NCI-H1417 (cell line): ENCODE measurements around the gene WFDC6.

Experiments used
- DNase-seq, 3 experiments: peaks; one replicate each; lab custom pipeline; 2025; lab: John Stamatoyannopoulos, UW

WFDC6 gene

DNA sequence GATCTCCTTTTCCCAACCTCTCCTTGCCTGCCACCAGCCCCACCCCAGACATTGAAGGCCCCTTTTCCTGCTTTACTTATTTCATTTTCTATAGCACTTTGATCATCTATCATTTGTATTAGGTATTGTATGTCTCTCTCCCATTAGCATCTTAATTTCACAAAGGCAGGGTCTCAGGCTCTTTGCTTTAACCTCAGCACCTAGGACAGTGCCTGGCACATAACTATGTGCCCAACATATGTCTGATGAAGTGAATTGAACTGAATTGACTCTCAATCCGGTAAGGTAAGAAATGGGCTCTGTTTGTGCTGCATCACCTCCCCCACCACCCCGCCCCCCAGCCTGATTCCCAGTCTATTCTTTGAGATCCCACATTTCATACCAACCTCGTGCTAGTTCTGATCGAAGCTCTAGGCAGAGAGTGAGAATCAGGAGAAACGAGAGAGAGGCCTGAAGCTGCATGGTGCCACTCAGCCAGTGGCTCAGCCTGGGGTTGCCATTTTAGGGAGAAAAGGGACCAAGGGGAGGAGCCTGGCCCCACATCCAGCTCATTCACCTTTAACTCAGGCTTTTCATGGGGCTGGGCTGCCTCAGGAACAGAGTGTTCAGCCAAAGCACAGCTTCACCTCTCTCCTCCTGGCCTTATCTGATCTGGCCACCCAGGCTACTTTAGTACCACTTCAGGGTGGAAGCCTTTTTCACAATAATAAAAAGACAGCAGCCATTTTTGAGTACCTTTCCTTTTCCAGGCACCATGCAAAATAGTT, 24.0 kb downstream of the WFDC6 start, which contains the start of gene SPINT3:
Gene SPINT3, minus strand, starts transcription at position 476 of the 767 bp plus-strand sequence. Its CDS starts 14 bp downstream, at position 462.
- no peak for DNase-seq

DNA sequence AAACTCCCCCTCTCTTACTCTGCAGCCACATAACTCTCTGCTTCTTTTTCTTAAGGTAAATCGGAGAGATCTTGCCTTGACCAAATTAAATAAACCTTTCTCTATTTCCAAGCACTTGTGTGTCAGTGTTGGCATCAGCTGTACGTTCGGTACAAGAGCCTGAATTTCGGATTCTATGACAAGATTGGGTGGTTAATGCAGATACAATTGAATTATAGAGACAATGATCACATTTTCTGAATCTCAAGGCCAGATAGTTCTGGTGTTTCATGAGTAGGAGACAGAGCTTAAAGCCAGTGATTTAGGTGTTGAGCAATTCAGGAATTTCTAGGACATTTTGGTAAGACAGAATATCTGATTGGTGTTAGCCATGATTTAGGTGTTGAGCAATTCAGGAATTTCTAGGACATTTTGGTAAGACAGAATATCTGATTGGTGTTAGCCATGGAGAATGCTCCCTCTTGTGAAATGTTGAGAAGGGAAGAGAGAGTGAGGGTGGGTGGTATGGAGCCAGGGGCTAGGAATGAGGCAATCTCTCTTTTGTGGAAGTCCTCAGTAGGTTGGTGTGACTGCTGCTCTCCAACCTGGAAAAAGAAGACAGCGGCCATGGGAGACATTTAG, 28.9 kb downstream of the WFDC6 start:
- no peak for DNase-seq

DNA sequence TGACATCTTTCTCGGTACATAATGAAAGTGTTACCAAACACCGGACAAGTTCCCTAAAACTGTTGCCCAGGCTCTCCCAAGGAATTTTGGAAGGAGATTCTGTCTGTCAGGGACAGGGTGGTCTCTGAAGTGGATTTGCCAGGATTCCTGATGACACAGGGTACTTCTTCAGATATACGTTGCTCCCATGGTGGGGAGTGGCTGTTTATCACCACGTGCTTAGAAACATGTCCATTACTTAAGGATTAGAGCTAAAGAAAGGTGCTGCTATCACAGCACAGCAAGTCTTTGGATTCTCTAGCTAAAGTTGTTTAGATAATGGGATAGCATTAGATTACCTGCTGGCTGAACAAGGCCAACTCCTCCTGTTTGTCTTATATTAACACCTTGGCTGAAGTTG, 30.2 kb downstream of the WFDC6 start:
- no peak for DNase-seq

DNA sequence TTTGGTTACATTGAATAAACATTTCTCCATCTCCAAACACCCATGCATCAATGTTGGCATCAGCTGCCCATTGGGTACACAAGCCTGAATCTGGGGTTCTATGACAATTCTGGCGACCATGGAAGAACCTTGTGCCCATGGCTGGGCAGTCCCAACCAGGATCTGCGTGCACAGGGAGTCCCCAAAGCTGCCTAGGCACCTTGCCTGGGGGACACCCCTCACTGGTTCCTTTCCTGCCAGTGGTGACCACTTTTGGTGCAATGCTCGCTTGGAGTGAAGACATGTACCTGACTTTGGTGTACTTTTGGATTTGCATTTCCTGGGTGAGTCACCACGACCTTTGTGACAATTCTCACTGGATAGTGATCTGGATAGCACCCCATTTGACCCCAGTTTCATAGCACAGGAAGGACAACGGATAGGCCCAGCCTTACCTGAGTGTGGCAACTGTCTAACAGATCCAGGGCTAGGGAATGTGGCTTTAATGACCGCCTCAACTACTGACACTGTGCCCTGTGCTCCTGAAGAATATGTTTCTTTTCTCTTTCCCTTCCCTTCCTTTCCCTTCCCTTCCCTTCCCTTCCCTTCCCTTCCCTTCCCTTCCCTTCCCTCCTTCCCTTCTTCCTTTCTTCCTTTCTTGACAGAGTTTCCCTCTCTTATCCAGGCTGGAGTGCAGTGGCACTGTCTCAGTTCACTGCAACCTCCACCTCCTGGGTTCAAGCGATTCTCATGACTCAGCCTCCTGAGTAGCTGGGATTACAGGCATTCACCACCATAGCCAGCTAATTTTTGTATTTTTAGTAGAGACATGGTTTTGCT, 31.0 kb downstream of the WFDC6 start:
- no peak for DNase-seq

DNA sequence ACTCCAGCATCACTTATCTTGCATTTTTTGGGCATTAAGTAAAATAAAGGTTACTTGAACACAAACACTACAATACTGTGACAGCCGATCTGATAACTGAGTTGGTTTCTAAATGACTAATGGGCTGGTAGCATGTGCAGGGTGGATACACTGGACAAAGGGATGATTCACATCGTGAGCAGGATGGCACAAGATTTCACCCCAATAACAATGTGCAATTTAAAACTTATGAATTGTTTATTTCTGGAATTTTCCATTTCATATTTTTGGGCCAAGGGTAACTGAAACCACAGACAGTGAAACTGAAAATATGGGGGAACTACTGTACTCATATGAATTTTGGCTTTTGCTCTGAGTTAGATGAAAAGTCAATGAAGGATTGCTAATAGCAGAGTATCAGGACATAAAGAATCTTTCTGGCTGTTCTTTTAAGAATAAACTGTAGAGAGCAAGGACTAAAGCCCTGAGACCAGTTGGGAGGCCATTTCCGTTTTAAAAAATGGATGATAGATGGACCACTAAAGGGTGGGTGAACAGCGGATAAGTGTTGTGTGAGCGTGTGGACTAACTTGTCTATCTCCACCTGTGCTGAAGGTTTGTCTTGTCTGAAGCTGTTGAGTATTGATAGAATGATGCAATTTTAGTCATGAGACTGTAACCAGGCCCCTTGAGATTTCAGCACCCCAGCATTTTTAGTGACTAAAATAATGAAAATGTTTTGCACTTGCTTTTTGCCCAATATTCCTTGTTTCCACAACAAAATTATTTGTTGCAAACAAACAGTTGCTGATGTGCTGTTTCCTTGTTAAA, 32.1 kb downstream of the WFDC6 start:
- no peak for DNase-seq

DNA sequence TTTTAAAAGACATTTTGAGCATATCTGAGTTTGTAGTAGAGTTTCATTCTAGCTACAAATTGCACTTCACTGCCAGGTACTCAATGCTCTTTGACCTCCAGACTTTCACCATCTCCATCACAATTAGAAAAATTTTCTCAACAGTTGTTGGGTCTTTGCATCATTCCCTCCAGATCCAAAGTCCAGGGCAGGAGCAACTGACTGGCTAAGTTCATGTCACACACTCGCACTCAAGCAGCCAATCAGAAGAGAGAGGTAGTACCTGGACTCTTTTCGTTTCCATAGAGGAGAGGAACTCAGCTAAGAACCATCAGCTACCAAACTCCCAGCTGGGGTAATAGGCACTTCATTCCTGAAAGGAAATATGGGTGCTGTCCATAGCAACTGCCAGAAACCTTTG, 32.9 kb downstream of the WFDC6 start:
- no peak for DNase-seq

DNA sequence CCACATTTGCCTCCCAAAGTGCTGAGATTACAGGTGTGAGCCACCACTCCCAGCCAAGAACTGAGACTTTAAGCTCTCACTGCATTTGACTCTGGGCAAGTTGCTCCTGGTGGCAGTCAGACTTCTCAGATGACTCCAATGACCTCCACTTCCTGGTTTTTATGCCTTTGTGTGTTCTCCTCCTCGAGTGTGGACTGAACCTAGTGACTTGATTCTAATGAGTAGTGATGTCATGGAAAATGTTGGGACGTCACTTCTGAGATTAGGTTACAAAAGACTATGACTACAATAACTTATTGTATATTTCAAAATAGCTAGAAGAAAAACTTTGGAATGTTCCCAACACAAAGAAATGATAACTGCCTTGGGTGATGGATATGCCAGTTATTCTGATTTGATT, 35.9 kb downstream of the WFDC6 start:
- no peak for DNase-seq

DNA sequence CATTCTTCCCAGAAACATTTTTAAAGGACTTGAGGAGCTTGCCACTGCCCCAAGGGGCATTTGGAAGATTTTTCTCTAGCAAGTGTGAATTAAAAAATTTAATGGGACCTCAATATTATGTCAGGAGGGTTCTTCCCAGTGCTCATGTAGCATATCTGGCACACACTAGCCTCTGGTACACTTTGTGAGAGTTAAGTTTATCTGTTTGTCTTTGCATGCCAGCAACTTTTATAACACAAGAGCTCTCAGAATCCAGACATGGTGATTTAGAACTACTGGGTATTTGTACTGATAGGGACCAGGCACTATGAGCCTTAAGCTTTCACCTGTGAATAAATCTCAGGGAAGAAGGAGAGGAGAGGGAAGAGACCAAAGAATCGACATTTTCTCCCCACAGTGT, 36.7 kb downstream of the WFDC6 start:
- DNase-seq = no peak

DNA sequence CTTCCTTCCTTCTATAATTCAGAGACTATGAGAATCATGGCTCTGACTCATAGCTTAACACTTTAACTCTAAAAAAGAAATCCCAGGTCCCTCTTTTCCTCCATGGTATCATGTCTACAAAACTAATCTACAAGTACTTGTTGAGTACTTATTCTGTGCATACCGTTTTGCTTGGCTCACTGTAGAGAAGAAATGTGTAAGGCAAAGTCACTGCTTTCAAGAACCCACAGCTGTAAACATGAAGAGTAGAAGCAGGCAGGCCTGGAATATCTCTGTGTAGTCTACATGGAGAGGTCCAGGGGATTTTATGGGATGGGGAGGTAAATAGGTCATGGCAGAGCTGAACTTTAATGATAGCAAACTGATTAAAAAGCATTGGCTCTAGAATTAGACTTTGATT, 37.7 kb downstream of the WFDC6 start:
- no peak for DNase-seq

DNA sequence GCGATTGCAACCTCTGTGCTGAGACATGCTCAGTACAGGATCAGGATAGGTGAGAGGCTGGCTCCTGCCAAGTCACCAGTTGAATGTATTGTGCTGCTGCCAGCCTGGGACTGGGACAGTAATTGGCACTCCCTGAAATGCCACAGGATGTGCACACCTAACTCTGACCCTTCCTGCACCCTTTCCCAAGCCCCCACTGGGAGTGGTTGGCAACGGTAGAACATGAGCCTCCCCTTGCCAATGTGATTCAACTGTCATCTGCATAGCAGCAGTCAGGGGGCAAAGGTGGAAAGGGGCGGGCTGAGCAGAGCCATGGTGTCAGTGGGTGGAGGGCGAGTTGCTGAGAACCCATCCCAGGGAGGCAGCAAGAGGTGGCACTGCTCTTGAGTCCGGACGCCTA, 39.3 kb downstream of the WFDC6 start:
- DNase-seq = no peak

DNA sequence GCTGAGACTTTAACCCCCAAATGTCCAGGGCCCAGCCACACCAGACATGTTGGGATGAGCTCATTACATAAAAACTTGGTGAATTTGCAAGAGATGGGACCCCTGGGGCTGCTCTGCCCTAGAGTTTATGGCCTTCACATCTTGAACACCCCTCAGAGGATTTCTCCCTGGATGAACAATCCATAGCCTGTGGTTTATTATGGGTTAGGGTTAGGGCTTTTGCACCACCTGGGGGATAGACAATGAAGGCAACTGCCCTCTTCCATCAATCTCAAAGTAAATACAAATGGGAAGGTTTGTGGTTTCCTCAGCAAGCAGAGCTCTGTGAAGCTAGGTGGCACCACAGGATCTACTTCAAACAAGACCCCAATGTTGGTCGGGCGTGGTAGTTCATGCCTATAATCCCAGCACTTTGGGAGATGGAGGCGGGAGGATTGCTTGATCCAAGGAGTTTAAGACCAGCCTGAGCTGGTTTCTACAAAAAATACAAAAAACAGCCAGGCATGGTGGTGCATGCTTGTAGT, 41.2 kb downstream of the WFDC6 start:
- no peak for DNase-seq

DNA sequence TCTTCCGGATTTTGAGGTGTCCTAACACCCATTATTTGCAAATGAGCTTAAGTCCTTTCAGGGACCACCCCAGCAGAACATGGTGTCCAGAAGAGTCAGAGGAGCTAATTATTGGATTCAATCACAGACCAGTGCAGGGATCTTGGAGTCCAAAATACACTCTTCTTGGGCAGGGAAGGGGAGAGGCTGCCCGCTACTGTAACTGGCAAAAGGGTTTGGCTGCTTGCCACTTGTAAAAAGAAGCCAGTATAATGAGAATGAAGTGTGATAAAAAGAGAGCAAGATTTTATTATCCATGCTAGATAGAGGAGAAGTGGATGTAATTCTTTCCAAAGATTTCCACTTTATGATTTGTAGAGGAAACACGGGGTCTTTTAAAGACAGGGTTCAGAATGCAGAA, 43.1 kb downstream of the WFDC6 start:
- no peak for DNase-seq

DNA sequence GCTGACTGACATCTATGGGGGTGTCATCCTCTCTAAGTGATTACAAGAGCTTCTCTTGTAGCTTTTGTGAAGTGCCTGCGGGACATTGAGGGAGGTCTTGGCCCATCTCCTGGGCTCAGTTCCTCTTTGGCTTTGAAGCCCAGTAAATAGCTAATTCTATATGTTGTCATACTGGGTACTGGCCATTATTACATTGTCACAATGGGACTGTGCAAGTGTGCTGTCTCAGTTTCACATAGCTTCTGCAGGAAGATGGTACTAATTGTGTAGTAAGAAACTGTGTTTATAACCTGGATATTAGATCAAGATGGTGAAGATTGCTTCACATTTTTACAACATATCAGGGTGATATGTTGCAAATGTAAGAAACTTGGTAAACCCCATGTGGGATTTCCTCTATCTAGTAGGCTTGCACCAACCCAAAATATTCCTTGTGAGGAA, 43.8 kb downstream of the WFDC6 start:
- no peak for DNase-seq

DNA sequence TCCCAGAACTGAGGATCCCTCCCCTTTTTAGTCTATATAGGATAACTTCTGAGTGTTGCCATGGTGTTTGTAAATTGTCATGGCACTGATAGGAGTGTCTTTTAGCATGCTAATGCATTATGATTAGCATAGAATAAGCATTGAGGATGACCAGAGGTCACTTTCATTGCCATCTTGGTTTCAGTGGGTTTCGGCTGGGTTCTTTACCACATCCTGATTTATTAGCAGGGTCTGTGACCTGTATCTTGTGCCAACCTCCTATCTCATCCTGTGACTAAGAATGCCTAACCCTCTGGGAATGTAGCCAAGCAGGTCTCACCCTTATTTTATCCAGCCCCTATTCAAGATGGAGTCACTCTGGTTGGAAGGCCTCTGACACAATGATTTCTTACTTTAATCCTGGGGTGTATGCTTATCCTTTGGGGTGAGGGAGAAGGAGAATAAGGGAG, 50.2 kb downstream of the WFDC6 start:
- DNase-seq = no peak

DNA sequence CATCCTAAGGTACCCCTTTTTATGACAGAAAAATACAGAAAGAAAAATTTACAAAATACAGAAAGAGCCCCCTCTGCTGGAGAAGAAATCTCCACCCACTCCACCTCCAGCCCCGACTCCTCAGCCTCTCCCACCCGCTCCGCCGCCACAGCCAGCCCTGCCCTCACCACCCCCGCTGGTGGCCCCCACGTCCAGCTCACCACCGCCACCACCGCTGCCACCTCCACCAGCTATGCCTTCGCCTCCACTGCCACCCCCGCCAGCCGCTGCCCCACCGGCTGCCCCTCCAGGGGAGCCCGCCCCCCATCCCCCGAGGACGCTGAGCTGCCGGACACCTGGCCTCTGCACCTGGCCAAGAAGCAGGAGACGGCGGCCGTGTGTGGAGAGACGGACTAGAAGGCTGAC, 52.0 kb downstream of the WFDC6 start:
- no peak for DNase-seq

DNA sequence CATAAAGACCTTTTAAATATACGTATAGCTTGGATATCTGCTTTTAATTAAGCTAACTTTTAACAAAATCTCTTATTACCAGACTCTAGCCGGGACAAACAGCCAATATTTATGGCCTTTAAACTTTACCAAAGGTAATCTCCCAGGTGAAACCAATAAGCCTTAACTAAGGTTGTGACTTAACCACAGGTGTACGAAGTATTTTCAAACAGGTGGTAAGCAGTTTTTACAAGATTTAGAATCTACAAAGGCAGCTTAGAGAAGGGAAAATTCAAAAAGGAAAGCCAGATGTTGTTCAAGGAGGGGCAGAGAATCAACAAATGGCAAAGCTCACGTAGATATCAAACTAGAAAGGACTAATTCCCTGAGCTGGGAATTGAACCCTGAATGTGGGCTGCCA, 53.9 kb downstream of the WFDC6 start:
- no peak for DNase-seq

DNA sequence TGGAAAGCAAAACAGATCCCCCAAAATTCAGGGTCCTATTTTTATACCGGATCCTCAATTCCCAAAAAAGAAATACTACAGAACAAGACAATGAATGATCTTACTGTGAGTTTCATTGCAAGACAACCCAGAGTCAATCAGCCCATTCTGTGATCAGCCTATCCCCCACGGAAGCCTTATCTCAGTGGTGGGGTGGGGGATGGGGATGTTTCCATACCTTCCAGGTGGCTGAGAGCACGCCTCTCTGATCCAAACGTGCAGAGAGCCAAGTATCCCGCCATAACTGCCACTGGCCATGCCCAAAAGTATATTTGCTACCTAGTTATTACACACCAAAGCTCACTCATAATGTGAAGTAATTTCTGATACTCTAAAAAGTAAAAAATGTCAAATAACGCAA, 54.6 kb downstream of the WFDC6 start:
- DNase-seq = no peak
